B cell (primary cell): ENCODE data around the gene PLD4. TPM values are rescaled to one million over a fixed set of nuclear protein-coding genes. Genes with fewer than 3 reads are reported as not detected.

Experiments
- ATAC-seq: fragments of 200-7000 bp; cut with Tn5 transposase; one replicate; pipeline ENCODE4 v1.10.0; 2021; ENCODE audit warnings: low read depth, mild to moderate bottlenecking, moderate number of reproducible peaks, moderate library complexity
- CTCF ChIA-PET: fragments of 350-600 bp; sonication (Branson Sonifier 250); formaldehyde crosslinking; loops from one replicate; lab custom pipeline; 2021; ENCODE audit warnings: antibody characterized with exemption, inconsistent platforms; lab: Charles Lee
- POLR2A ChIA-PET: fragments of 350-600 bp; sonication (Branson Sonifier 250); formaldehyde crosslinking; loops from one replicate; lab custom pipeline; 2021; ENCODE audit warnings: antibody characterized with exemption; lab: Charles Lee
- DNase-seq: peaks from one replicate; pipeline ENCODE4 v3.0.0; 2013
- H2AFZ ChIP-seq: 2 replicates; pipeline ENCODE4 v1.6.1; 2012; ENCODE audit warnings: mild to moderate bottlenecking, low read depth, low read length; ENCODE audit not compliant: insufficient read depth, poor library complexity, severe bottlenecking
- H3K27ac ChIP-seq, 2 donors: 1 replicate in 1 of 2; 2 replicates in 1 of 2; pipeline ENCODE4 v1.5.1; 2012 to 2013; ENCODE audit warnings: low read length in 2 of 2, mild to moderate bottlenecking in 2 of 2, moderate library complexity in 1 of 2
- H3K27me3 ChIP-seq, 4 experiments: fragments of 200-600 bp in 1 of 4; sonication (generic) in 1 of 4; replicated peaks in 1 of 4; 1 replicate in 2 of 4; 2 replicates in 2 of 4; pipeline versions ENCODE4 v1.6.1 to v1.7.0; 2013 to 2016; ENCODE audit warnings: low read length in 3 of 4, mild to moderate bottlenecking in 2 of 4, mixed read lengths in 1 of 4, moderate library complexity in 1 of 4; ENCODE audit not compliant: insufficient read depth in 4 of 4, control insufficient read depth in 3 of 4; ENCODE audit errors: control extremely low read depth in 1 of 4
- H3K36me3 ChIP-seq, 2 experiments: replicated peaks in 1 of 2; 1 replicate in 1 of 2; 2 replicates in 1 of 2; pipeline versions ENCODE4 v1.6.1 to v1.7.1; 2013; ENCODE audit warnings: low read length in 1 of 2; ENCODE audit not compliant: insufficient read depth in 2 of 2, control insufficient read depth in 1 of 2; ENCODE audit errors: control extremely low read depth in 1 of 2, extremely low read depth in 1 of 2
- H3K4me1 ChIP-seq, 2 donors: fragments of 200-600 bp in 1 of 2; sonication (generic) in 1 of 2; 1 replicate in 1 of 2; 2 replicates in 1 of 2; pipeline versions ENCODE4 v1.5.1 to v1.6.1; 2013 to 2017; ENCODE audit warnings: low read length in 2 of 2; ENCODE audit not compliant: control insufficient read depth in 2 of 2, insufficient read depth in 2 of 2
- H3K4me2 ChIP-seq: replicated peaks from 2 replicates; pipeline ENCODE3; 2012; ENCODE audit warnings: mild to moderate bottlenecking, low read depth, low read length; ENCODE audit not compliant: poor library complexity, severe bottlenecking
- H3K4me3 ChIP-seq, 5 experiments: fragments of 200-600 bp in 1 of 5; sonication (generic) in 1 of 5; 1 replicate in 3 of 5; 2 replicates in 2 of 5; pipeline versions ENCODE4 v1.5.1 to v1.7.0; 2011 to 2016; ENCODE audit warnings: low read length in 4 of 5, mild to moderate bottlenecking in 4 of 5, low read depth in 2 of 5, control low read depth in 1 of 5, moderate library complexity in 1 of 5; ENCODE audit not compliant: insufficient read depth in 1 of 5; ENCODE audit errors: control extremely low read depth in 1 of 5, extremely low read depth in 1 of 5
- H3K79me2 ChIP-seq: fragments of 200-600 bp; sonication (generic); one replicate; pipeline ENCODE4 v1.6.0; 2016; ENCODE audit warnings: low read length; ENCODE audit not compliant: control insufficient read depth, insufficient read depth
- H3K9ac ChIP-seq: fragments of 200-600 bp; sonication (generic); 2 replicates; pipeline ENCODE4 v1.6.1; 2017; ENCODE audit warnings: mild to moderate bottlenecking, low read length, moderate library complexity
- H3K9me3 ChIP-seq, 3 donors: one replicate each; pipeline versions ENCODE4 v1.6.1 to v1.7.1; 2013; ENCODE audit warnings: low read length in 2 of 3; ENCODE audit not compliant: control insufficient read depth in 2 of 3, insufficient read depth in 1 of 3; ENCODE audit errors: control extremely low read depth in 1 of 3
- H4K20me1 ChIP-seq: 2 replicates; pipeline ENCODE4 v1.6.0; 2012; ENCODE audit warnings: mild to moderate bottlenecking, low read length; ENCODE audit not compliant: insufficient read depth, control insufficient read depth, poor library complexity, severe bottlenecking
- H3K27ac Mint-ChIP-seq: one replicate; pipeline ENCODE4 v1.8.0; 2021; ENCODE audit warnings: mixed read lengths
- H3K27me3 Mint-ChIP-seq: one replicate; pipeline ENCODE4 v1.8.0; 2021; ENCODE audit warnings: mixed read lengths
- H3K4me1 Mint-ChIP-seq: one replicate; pipeline ENCODE4 v1.8.0; 2021; ENCODE audit warnings: mixed read lengths
- H3K4me3 Mint-ChIP-seq: one replicate; pipeline ENCODE4 v1.8.0; 2021; ENCODE audit warnings: mixed read lengths
- H3K9me3 Mint-ChIP-seq: one replicate; pipeline ENCODE4 v1.8.0; 2022; ENCODE audit warnings: mixed read lengths; ENCODE audit not compliant: insufficient read depth
- EZH2 ChIP-seq: IDR thresholded peaks from 2 replicates; pipeline ENCODE4 v1.6.1; 2012; ENCODE audit warnings: borderline replicate concordance, low read depth, mild to moderate bottlenecking, moderate library complexity, low read length; ENCODE audit not compliant: insufficient read depth, poor library complexity, severe bottlenecking
- WGBS: methylation state at CpG from one replicate; pipeline ENCODE4 v1.1.5; 2013; ENCODE audit warnings: missing lambda C conversion rate; ENCODE audit not compliant: insufficient coverage; 5-methylcytosine and 5-hydroxymethylcytosine counted together
- intact Hi-C: fragments of 100-400 bp; cut with micrococcal nuclease; formaldehyde crosslinking; loops from one replicate; pipeline ENCODE4 v1.10.0; 2022
- polyA plus RNA-seq: library from polyadenylated mRNA; depleted of rRNA; stranded (reverse); fragments of >200 nt; gene quantifications from 2 replicates; pipeline ENCODE4 v1.2.3, GENCODE V29; 2012
- total RNA-seq, 2 donors: library from RNA; stranded (reverse); fragments of 120-200 nt in 1 of 2; gene quantifications; 1 replicate in 1 of 2; 2 replicates in 1 of 2; pipeline versions ENCODE4 v1.2.3 to v1.2.4, GENCODE V29; 2013 to 2022
- TF ChIP-seq, protein P1 (sequence below): fragments of 200-600 bp; IDR thresholded peaks from one replicate; pipeline ENCODE4 v1.8.0; 2022; ENCODE audit warnings: antibody characterized with exemption, mild to moderate bottlenecking

Gene PLD4
- total and polyA plus RNA-seq, 2 donors (not counting 1 experiment from before 2014, with no cell fraction given), result 49.9 to 79.7 TPM

- peaks cover 12% of the 10 kb centered on the region for H3K4me1 Mint-ChIP-seq
- DNase-seq (no peak), ATAC-seq (no peak)
- H3K27ac Mint-ChIP-seq, result no peak overlapping the region
- ChIA-PET CTCF (interaction anchor here (0.6 to 6.7 kb wide), 8 partner anchors 8 to 109 kb away, joined by 3 to 132 read pairs (median 4); partner anchors contain the start of gene CLBA1), POLR2A (no interaction called here)
- Histone ChIP-seq H3K27ac (no peak overlapping the region), H2AFZ (no peak overlapping the region), H3K79me2 (no peaks in the 10 kb centered on the region), H3K36me3 (no peaks in the 10 kb centered on the region), H3K4me1 (peaks cover 20 to 24% of the 10 kb centered on the region in 2 donors), H4K20me1 (peaks cover 9% of the 10 kb centered on the region), H3K4me3 (peak overlapping the region in 1 of 5 experiments; percentile 54), H3K9ac (no peak overlapping the region), H3K4me2 (peak overlapping the region; percentile 89), H3K9me3 (peaks cover 0 to 11% (median 0%) of the 10 kb centered on the region in 3 donors), H3K27me3 (peaks cover 0 to 32% (median 15%) of the 10 kb centered on the region in 4 experiments)
- intact Hi-C loops, result loop anchor here (2.0 kb wide), 3 partner anchors 44 to 114 kb away; partner anchors contain the start of gene CDCA4
- WGBS, result 76% methylated on average over 11 of the region's 11 CpGs
- no peaks in the 10 kb centered on the region for H3K9me3 Mint-ChIP-seq
- TF ChIP-seq, protein P1, sequence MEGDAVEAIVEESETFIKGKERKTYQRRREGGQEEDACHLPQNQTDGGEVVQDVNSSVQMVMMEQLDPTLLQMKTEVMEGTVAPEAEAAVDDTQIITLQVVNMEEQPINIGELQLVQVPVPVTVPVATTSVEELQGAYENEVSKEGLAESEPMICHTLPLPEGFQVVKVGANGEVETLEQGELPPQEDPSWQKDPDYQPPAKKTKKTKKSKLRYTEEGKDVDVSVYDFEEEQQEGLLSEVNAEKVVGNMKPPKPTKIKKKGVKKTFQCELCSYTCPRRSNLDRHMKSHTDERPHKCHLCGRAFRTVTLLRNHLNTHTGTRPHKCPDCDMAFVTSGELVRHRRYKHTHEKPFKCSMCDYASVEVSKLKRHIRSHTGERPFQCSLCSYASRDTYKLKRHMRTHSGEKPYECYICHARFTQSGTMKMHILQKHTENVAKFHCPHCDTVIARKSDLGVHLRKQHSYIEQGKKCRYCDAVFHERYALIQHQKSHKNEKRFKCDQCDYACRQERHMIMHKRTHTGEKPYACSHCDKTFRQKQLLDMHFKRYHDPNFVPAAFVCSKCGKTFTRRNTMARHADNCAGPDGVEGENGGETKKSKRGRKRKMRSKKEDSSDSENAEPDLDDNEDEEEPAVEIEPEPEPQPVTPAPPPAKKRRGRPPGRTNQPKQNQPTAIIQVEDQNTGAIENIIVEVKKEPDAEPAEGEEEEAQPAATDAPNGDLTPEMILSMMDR, result no peak
- no peak for TF ChIP-seq EZH2
- peak overlapping the region; percentile 84 for H3K4me3 Mint-ChIP-seq
- H3K27me3 Mint-ChIP-seq, result peaks cover 29% of the 10 kb centered on the region
These were observed 52.5 kb downstream of the PLD4 start for GRCh38 chr14:104977008-104977680.
